ENCODE results near the gene HK2. TPM values are rescaled to one million over a fixed set of nuclear protein-coding genes. Genes with fewer than 3 reads are reported as not detected.
A peak's percentile ranks its signal among the peaks of the same experiment; 100 is the strongest.

HK2 gene
- total RNA-seq, 3 donors from 2014 or later: 181 to 317 (median 281) TPM

DNA sequence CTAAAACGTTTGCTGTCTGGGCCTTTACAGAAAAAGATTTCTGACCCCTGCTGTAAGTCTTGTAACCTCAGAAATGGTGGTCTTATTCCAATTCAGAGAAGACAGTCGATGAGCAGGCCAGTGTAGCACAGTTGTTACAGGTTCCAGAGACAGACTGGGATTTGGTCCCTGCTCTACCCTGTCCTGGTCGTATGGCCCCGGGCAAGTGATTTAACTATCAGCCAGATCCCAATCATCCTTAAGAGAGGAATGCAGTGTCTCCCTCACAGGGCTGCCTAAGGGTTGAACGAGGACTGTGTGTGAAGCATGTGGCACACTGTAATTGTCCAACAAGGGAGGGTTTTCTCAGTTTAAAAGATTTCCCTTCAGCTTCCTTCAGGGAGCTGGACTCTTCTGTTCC lies 47.2 kb downstream of the HK2 start:
- ATAC-seq (no peak), DNase-seq (no peak)
- H3K36me3 ChIP-seq (ENCODE audit: low read depth): peaks cover 7% of the 10 kb centered on the region
- no peaks in the 10 kb centered on the region for H3K9me3 ChIP-seq
- TF ChIP-seq, protein P1, sequence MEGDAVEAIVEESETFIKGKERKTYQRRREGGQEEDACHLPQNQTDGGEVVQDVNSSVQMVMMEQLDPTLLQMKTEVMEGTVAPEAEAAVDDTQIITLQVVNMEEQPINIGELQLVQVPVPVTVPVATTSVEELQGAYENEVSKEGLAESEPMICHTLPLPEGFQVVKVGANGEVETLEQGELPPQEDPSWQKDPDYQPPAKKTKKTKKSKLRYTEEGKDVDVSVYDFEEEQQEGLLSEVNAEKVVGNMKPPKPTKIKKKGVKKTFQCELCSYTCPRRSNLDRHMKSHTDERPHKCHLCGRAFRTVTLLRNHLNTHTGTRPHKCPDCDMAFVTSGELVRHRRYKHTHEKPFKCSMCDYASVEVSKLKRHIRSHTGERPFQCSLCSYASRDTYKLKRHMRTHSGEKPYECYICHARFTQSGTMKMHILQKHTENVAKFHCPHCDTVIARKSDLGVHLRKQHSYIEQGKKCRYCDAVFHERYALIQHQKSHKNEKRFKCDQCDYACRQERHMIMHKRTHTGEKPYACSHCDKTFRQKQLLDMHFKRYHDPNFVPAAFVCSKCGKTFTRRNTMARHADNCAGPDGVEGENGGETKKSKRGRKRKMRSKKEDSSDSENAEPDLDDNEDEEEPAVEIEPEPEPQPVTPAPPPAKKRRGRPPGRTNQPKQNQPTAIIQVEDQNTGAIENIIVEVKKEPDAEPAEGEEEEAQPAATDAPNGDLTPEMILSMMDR (IDR thresholded peaks at IDR 0.05): no peak
- no peaks in the 10 kb centered on the region for H3K4me1 ChIP-seq (ENCODE audit: low read depth)
- intact Hi-C loops (cut with DNase I, micrococcal nuclease): no loop called here
- no peak overlapping the region for H3K4me3 ChIP-seq

DNA sequence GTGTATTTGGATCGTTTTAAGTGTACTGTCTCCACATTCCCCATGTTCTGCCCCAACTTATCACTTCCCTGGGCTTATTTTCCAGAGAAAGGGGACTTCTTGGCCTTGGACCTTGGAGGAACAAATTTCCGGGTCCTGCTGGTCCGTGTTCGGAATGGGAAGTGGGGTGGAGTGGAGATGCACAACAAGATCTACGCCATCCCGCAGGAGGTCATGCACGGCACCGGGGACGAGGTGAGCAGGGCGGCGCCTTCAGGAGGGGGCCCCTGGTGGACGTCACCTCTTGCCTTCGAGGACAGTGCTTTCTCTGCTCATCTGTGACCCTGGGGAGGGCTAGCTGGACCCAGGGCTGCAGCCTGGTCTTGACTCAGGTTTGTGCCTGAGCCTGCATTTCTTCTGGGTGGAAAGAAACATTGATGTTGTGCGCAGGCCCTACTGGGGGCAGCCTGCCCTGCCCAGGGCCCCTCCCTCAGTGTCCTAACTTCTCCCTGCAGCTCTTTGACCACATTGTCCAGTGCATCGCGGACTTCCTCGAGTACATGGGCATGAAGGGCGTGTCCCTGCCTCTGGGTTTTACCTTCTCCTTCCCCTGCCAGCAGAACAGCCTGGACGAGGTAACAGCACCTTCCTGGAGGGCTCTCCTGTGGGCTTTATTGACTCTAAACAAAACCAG lies 47.8 kb downstream of the HK2 start:
- no peak overlapping the region for H3K4me3 ChIP-seq
- H3K36me3 ChIP-seq (ENCODE audit: low read depth): peaks cover 7% of the 10 kb centered on the region
- intact Hi-C loops (cut with DNase I, micrococcal nuclease): no loop called here
- H3K4me1 ChIP-seq (ENCODE audit: low read depth): no peaks in the 10 kb centered on the region
- DNase-seq (no peak), ATAC-seq (no peak)
- TF ChIP-seq, protein P1 (IDR thresholded peaks at IDR 0.05): no peak
- no peaks in the 10 kb centered on the region for H3K9me3 ChIP-seq

DNA sequence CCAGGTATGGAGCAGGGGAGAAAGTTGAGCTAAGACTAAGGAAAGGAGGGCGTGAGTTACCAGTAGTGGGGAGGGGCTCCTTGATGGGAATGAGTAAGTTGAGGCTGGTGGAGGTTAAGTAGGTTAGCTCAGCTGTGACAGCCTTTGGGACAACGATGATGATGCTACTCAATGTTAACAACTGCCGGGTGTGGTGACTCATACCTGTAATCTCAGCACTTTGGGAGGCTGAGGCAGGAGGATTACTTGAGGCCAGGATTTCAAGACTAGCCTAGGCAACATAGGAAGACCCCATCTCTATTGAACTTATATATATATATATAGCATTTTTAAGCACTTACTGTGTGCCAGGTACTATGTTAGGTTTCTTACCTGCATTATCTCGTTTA lies 48.4 kb downstream of the HK2 start:
- peak; percentile 25 for ATAC-seq
- TF ChIP-seq, protein P1 (IDR thresholded peaks at IDR 0.05): no peak
- intact Hi-C loops (cut with DNase I, micrococcal nuclease): no loop called here

DNA sequence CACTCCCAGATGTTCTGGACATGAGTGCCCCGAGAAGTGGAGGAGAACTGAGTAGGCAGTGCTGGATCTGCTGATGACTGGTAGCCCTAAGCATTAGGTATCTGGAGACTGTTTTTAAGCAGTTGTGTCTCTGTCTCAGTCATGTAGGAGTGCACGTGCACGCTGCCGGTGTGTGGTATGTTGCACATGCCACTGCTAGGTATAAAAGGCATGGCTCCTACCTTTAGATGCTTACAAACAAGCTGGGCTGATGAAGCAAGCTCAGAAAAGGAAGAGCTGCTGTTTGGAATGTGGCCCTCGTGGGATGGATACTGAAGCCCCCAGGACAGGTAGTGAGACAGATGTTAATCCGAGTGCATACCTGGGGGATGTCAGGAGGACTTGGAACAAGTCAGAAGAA lies 49.1 kb downstream of the HK2 start:
- Histone ChIP-seq H3K9me3 (no peaks in the 10 kb centered on the region), H3K4me1 (ENCODE audit: low read depth) (no peaks in the 10 kb centered on the region), H3K4me3 (no peak overlapping the region), H3K36me3 (ENCODE audit: low read depth) (peaks cover 1% of the 10 kb centered on the region)
- intact Hi-C loops (cut with DNase I, micrococcal nuclease): no loop called here
- no peak for DNase-seq
- no peak for ATAC-seq
- TF ChIP-seq, protein P1 (IDR thresholded peaks at IDR 0.05): no peak

More for the DNA sequence above, 48.4 kb downstream of the HK2 start:
- H3K4me3 ChIP-seq: no peak overlapping the region
- H3K9me3 ChIP-seq: no peaks in the 10 kb centered on the region
- H3K36me3 ChIP-seq (ENCODE audit: low read depth): peaks cover 7% of the 10 kb centered on the region
- no peak for DNase-seq
- no peaks in the 10 kb centered on the region for H3K4me1 ChIP-seq (ENCODE audit: low read depth)

DNA sequence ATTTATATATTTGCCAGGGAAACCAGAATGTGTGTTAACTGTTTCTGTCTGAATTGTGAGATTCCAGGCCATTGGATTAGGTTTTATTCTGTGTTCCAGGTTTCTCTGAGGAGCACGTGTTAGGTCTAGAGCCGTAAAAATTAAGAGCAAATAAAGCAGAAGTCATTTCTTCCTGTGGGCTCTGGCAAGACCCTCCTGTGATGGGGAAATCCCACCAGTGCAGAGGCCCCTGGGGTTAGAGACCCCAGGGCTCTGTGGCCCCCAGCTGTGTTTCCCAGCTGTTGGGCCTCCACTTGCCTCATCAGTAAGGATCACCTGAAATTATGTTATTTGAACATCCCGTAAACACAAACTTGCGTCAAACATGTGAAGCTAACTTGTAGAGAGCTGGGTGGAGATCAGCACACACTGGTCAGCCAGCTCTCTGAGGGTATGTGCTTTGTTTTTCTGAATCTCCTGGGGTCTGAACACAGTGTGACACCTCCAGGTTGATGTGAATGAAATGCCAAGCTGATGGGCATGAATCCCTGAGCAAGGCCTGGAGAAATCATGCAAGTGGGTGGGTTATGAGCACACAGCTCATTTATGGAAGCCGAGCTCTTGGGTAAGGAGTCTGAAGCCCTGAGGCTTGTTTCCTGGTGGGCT lies 50.3 kb downstream of the HK2 start:
- no peak overlapping the region for H3K4me3 ChIP-seq
- H3K9me3 ChIP-seq: no peaks in the 10 kb centered on the region
- intact Hi-C loops (cut with DNase I, micrococcal nuclease): no loop called here
- H3K4me1 ChIP-seq (ENCODE audit: low read depth): no peaks in the 10 kb centered on the region
- no peak for DNase-seq
- TF ChIP-seq, protein P1 (IDR thresholded peaks at IDR 0.05): no peak
- peaks cover 10% of the 10 kb centered on the region for H3K36me3 ChIP-seq (ENCODE audit: low read depth)
- ATAC-seq: no peak
